SH-SY5Y (cell line): Measurements from ENCODE around the gene MIX23.

Experiments used
- GATA2 ChIP-seq: IDR thresholded peaks from 2 replicates; pipeline ENCODE4 v1.6.1; 2011; ENCODE audit warnings: mild to moderate bottlenecking, low read depth, low read length
- GATA3 ChIP-seq: IDR thresholded peaks from 2 replicates; pipeline ENCODE4 v1.6.1; 2011; ENCODE audit warnings: low read depth, mild to moderate bottlenecking, low read length, moderate library complexity

DNA sequence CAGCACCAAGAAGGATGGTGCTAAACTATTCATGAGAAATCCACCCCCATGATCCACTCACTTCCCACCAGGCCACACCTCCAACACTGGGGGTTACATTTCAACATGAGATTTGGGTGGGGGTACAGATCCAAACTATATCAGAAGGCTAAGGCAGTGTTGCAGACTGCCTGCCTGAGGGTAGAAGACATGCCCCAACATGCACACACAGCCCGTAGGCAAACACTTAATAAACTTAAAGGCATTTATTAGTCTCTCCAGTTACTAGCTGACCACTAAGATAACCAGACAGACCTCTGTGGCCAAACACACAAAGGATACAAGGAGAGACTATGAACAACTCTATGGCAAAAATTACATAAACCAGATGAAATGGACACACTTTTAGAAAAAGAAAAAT lies 11.1 kb upstream of the MIX23 start:
- TF ChIP-seq GATA2 (no peak), GATA3 (no peak)
